BJ (cell line): ENCODE measurements around the gene SEC16A. TPM values are rescaled to one million over a fixed set of nuclear protein-coding genes. Genes with fewer than 3 reads are reported as not detected.

Experiments
- CTCF ChIA-PET: fragments of 350-600 bp; formaldehyde crosslinking; extraction: SDS; loops from one replicate; lab custom pipeline; 2021; ENCODE audit warnings: antibody characterized with exemption, inconsistent platforms; lab: Yijun Ruan, JAX
- POLR2A ChIA-PET: fragments of 300-600 bp; sonication (Branson Sonifier 250); formaldehyde crosslinking; extraction: SDS; loops from one replicate; lab custom pipeline; 2021; ENCODE audit warnings: antibody characterized with exemption; lab: Charles Lee
- DNase-seq: peaks from one replicate; pipeline ENCODE4 v3.0.0-alpha.2; 2011; ENCODE audit warnings: low read depth
- H3K27me3 ChIP-seq: 2 replicates; pipeline ENCODE4 v1.6.0; 2011; ENCODE audit warnings: low read length; ENCODE audit not compliant: control insufficient read depth, insufficient read depth
- H3K36me3 ChIP-seq: 2 replicates; pipeline ENCODE4 v1.5.1; 2011; ENCODE audit warnings: low read length; ENCODE audit not compliant: control insufficient read depth, insufficient read depth
- H3K4me3 ChIP-seq: 2 replicates; pipeline ENCODE4 v1.5.1; 2011; ENCODE audit warnings: low read depth, mild to moderate bottlenecking, control low read depth, low read length
- polyA plus RNA-seq: library from polyadenylated mRNA; depleted of rRNA; stranded (reverse); fragments of >200 nt; gene quantifications from 2 replicates; pipeline ENCODE4 v1.2.3, GENCODE V29; 2011
- TF ChIP-seq, protein P1 (sequence below): IDR thresholded peaks from 2 replicates; pipeline ENCODE4 v1.5.1; 2011; ENCODE audit warnings: low read depth, mild to moderate bottlenecking, control low read depth, inconsistent platforms, low read length, moderate library complexity; ENCODE audit not compliant: insufficient read depth

Gene SEC16A
- polyA plus RNA-seq, 1 experiment: 24.4 TPM

DNA sequence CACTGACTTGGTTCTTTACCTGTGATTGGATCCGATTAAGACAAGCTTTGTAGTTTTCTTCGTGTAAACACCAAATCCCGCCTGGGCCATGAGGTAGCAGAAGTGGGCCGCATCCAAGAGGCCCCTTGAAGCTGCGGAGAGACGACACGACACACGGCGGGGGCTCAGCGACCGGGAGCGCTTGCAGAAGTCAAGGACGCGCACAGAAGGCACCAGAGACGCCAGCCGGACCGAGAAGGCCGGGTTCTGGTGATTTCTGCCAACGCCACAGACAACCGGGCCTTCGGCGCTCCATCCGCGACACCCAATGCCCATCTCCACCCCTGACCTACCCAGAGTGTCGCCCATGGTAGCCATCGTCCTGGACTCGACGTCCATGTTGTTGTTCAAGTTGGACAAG lies 23.4 kb downstream of the SEC16A start:
- peaks cover 67% of the 10 kb centered on the region for H3K36me3 ChIP-seq
- DNase-seq: no peak
- no peaks in the 10 kb centered on the region for H3K27me3 ChIP-seq
- ChIA-PET POLR2A (no interaction called here), CTCF (interaction anchor here (1.4 kb wide), 1 partner anchor 19 kb away, joined by 3 read pairs; no protein-coding TSS in a partner anchor)
- H3K4me3 ChIP-seq: no peak overlapping the region
- TF ChIP-seq, protein P1, sequence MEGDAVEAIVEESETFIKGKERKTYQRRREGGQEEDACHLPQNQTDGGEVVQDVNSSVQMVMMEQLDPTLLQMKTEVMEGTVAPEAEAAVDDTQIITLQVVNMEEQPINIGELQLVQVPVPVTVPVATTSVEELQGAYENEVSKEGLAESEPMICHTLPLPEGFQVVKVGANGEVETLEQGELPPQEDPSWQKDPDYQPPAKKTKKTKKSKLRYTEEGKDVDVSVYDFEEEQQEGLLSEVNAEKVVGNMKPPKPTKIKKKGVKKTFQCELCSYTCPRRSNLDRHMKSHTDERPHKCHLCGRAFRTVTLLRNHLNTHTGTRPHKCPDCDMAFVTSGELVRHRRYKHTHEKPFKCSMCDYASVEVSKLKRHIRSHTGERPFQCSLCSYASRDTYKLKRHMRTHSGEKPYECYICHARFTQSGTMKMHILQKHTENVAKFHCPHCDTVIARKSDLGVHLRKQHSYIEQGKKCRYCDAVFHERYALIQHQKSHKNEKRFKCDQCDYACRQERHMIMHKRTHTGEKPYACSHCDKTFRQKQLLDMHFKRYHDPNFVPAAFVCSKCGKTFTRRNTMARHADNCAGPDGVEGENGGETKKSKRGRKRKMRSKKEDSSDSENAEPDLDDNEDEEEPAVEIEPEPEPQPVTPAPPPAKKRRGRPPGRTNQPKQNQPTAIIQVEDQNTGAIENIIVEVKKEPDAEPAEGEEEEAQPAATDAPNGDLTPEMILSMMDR: no peak

DNA sequence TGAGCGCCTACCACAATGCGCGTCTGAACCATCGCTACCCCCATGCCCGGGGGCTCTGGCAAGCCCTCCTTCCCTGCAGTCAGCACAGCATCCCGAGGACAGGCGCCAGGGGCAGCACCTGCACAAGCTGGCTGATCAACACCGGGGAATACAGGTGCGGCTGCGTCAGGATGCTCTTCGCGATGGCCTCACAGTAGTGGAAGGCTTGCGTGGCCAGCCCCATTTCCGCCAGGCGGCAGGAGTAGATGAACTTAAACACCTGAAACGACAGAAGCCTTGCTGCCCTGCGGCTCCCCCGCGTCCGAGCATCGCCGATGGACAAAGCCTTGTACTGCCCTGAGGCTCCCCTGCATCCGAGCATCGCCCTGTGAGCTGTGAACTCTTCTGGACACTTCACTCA lies 25.5 kb downstream of the SEC16A start:
- no peak overlapping the region for H3K4me3 ChIP-seq
- POLR2A ChIA-PET: no interaction called here
- peaks cover 62% of the 10 kb centered on the region for H3K36me3 ChIP-seq
- no peak for DNase-seq
- CTCF ChIA-PET: interaction anchor here (1.0 kb wide), 1 partner anchor 17 kb away, joined by 3 read pairs; no protein-coding TSS in a partner anchor
- TF ChIP-seq, protein P1: no peak
- no peaks in the 10 kb centered on the region for H3K27me3 ChIP-seq

DNA sequence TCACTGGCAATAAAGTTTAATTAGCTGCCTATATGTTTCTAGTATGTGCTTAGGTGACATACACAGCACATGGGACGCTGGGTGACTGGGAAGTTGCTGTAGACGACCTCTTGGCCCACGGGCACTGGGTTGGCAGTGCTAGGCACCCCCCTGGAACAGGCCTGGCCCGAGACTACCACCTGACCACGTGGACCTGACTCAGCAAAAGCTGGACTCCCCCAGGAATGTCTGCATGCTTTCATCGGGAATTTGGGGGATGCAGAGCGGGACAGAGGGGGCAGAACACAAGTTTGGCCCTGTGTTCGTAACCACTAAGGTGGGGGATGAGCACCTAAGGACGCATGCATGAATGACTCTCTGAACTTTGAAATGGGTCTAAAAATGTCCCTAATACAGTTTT lies 26.6 kb downstream of the SEC16A start:
- H3K36me3 ChIP-seq: peaks cover 56% of the 10 kb centered on the region
- no peak for DNase-seq
- no peaks in the 10 kb centered on the region for H3K27me3 ChIP-seq
- TF ChIP-seq, protein P1: no peak
- ChIA-PET CTCF (no interaction called here), POLR2A (no interaction called here)
- no peak overlapping the region for H3K4me3 ChIP-seq

DNA sequence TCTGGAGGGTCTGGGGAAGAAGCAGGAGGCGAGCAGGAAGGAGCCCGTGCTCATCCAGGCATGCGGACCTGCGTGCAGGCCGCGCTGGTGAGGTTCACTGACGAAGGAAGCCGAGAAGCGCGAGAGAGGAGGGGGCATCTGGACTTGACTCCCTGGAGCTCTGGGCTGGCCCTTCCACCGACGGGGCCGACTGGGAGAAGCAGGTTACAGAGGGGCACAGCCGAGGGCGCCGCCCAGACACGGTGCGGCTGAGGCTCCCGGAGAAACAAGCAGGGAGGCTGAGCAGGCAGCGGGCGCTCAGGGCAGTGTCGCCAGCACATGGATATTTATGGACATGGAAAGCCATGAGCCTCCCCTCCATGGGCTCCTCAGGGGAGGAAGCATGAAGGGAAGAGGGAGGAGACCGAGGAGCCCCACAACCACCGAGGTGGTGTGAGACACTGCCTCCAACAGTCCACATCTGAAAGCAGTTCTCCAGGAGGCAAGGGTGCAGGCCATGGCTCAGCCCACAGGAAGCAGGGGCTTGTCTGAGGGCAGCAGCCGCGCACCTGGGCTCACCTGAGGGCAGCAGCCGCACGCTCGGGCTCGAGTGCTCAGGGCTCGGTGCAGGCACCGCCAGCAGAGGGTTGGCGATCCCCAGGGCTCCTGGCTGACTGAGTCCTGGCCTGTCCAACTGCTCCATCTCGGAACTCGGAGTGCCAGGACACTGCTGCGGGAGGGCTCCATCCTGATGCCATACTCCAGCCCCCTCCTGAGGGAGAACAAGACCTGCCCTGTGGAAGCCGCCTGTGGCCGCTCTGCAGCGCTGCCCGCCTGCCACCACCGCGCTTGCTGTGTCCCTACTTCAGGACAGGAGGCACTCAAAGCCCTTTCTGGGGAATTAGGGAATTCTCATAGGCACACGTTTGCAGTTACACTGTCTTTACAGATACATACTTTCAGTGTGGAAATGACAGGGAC lies 27.5 kb downstream of the SEC16A start:
- Histone ChIP-seq H3K36me3 (peaks cover 58% of the 10 kb centered on the region), H3K4me3 (no peak overlapping the region), H3K27me3 (no peaks in the 10 kb centered on the region)
- TF ChIP-seq, protein P1: no peak
- DNase-seq: no peak
- CTCF ChIA-PET: no interaction called here
- POLR2A ChIA-PET: no interaction called here

DNA sequence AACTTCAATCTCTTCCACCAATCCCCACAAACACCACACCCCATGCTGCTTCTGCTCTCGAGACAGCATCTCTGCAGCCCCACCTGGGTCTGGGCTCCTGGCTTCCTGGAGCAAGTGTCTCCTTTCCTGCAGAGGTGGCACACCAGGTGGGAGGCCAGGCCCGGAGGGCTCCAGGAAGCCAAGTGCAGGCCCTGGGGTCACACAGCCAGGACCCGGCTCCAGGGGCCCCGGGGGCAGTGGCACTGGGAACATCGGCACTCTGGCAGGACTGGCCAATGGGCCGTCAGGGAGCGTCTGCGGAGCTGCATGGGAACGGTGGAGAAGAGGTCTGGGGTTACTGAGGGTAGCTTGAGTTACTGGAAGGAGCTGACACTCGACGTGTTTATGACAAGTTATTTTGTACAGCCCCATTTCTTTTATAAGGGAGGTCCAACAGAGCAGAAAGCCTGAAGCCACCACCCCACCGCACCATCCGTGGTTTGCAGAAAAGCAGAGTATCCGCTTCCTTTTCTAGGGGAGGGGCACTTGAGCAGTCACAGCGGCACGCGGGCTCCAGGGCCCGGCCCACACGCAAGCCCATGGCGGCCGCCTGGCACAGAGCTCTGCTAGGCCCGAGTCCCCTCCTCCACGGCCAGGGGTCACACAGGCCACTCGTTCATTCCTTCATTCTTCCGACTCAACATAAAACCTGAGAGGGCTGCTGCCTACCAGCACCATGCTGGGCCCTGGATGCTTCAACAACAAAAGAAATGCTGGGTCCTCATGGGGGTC lies 28.6 kb downstream of the SEC16A start:
- CTCF ChIA-PET: interaction anchor here (1.1 kb wide), 1 partner anchor 11 kb away, joined by 4 read pairs; no protein-coding TSS in a partner anchor
- POLR2A ChIA-PET: no interaction called here
- DNase-seq: no peak
- TF ChIP-seq, protein P1: no peak
- H3K36me3 ChIP-seq: peaks cover 56% of the 10 kb centered on the region
- no peak overlapping the region for H3K4me3 ChIP-seq
- no peaks in the 10 kb centered on the region for H3K27me3 ChIP-seq
